GM23248 (cell line): ENCODE data around the gene RNF13. TPM values are rescaled to one million over a fixed set of nuclear protein-coding genes. Genes with fewer than 3 reads are reported as not detected.

ENCODE experiments used
- DNase-seq: peaks from one replicate; pipeline ENCODE4 v3.0.0-alpha.2; 2015
- H2AFZ ChIP-seq: fragments of 200-600 bp; sonication (generic); 2 replicates; pipeline ENCODE4 v1.6.1; 2016; ENCODE audit warnings: antibody characterized with exemption
- H3F3A ChIP-seq: fragments of 200-600 bp; sonication (generic); 2 replicates; pipeline ENCODE4 v1.6.1; 2016; ENCODE audit warnings: mild to moderate bottlenecking, antibody characterized with exemption, mixed run types; ENCODE audit not compliant: insufficient read depth
- H3K27ac ChIP-seq: fragments of 200-600 bp; sonication (generic); 2 replicates; pipeline ENCODE4 v1.5.1; 2016; ENCODE audit warnings: mild to moderate bottlenecking
- H3K27me3 ChIP-seq: fragments of 200-600 bp; sonication (generic); replicated peaks from 2 replicates; pipeline ENCODE4 v1.6.1; 2016; ENCODE audit warnings: mild to moderate bottlenecking; ENCODE audit not compliant: insufficient read depth
- H3K36me3 ChIP-seq: fragments of 200-600 bp; sonication (generic); 2 replicates; pipeline ENCODE4 v1.6.1; 2016; ENCODE audit warnings: low read depth, mild to moderate bottlenecking
- H3K4me1 ChIP-seq: fragments of 200-600 bp; sonication (generic); 2 replicates; pipeline ENCODE4 v1.6.1; 2016; ENCODE audit warnings: mild to moderate bottlenecking; ENCODE audit not compliant: insufficient read depth
- H3K4me2 ChIP-seq: fragments of 200-600 bp; sonication (generic); one replicate; pipeline ENCODE4 v1.6.1; 2016; ENCODE audit warnings: mild to moderate bottlenecking; ENCODE audit not compliant: unreplicated experiment
- H3K4me3 ChIP-seq: fragments of 200-600 bp; sonication (generic); 2 replicates; pipeline ENCODE4 v1.5.1; 2016; ENCODE audit warnings: mild to moderate bottlenecking
- H3K79me2 ChIP-seq: fragments of 200-600 bp; sonication (generic); 2 replicates; pipeline ENCODE4 v1.6.1; 2016; ENCODE audit warnings: mild to moderate bottlenecking; ENCODE audit not compliant: insufficient read depth
- H3K9ac ChIP-seq: fragments of 200-600 bp; sonication (generic); 2 replicates; pipeline ENCODE4 v1.6.1; 2016; ENCODE audit warnings: mild to moderate bottlenecking
- H3K9me2 ChIP-seq: fragments of 200-600 bp; sonication (generic); 2 replicates; pipeline ENCODE4 v1.6.1; 2016; ENCODE audit warnings: mixed run types, mild to moderate bottlenecking, moderate library complexity; ENCODE audit not compliant: insufficient read depth
- H3K9me3 ChIP-seq: fragments of 200-600 bp; sonication (generic); one replicate; pipeline ENCODE4 v1.6.1; 2017; ENCODE audit warnings: low read depth
- H4K20me1 ChIP-seq: fragments of 200-600 bp; sonication (generic); 2 replicates; pipeline ENCODE4 v1.6.0; 2016; ENCODE audit not compliant: insufficient read depth
- EZH2 ChIP-seq: fragments of 200-600 bp; sonication (generic); IDR thresholded peaks from 2 replicates; pipeline ENCODE4 v1.6.1; 2018; ENCODE audit warnings: antibody characterized with exemption, mild to moderate bottlenecking; ENCODE audit not compliant: insufficient read depth, poor library complexity, severe bottlenecking
- EZH2phosphoT487 ChIP-seq: fragments of 200-600 bp; sonication (generic); IDR thresholded peaks from 2 replicates; pipeline ENCODE4 v1.6.1; 2018; ENCODE audit warnings: antibody characterized with exemption, moderate library complexity, mild to moderate bottlenecking, low read depth; ENCODE audit not compliant: insufficient read depth
- WGBS, 2 experiments: methylation state at CpG; one replicate each; pipeline ENCODE4 v1.1.6; 2015 to 2017; ENCODE audit warnings: low lambda C conversion rate in 2 of 2, low coverage in 1 of 2; ENCODE audit errors: missing lambda C conversion rate in 2 of 2; 5-methylcytosine and 5-hydroxymethylcytosine counted together
- in situ Hi-C: fragments of 300-500 bp; cut with MboI; formaldehyde crosslinking; loops from 2 replicates; pipeline ENCODE4 v1.15.0; 2020
- polyA plus RNA-seq: library from polyadenylated mRNA; unstranded; fragments of >200 nt; fragmentation: Nextera tagmentation; extraction: Ambion mirVana; gene quantifications from 2 replicates; pipeline ENCODE4 v1.2.1, GENCODE V29; 2016
- total RNA-seq: library from RNA; depleted of rRNA; stranded (reverse); fragments of >200 nt; shearing (Covaris generic); gene quantifications from 2 replicates; pipeline ENCODE4 v1.2.3, GENCODE V29; 2014

Gene RNF13
- total and polyA plus RNA-seq, 2 experiments from 2014 or later, result 48.7 to 100.0 TPM

- no peaks in the 10 kb centered on the region for H3K36me3 ChIP-seq
- TF ChIP-seq EZH2phosphoT487 (no peak), EZH2 (no peak)
- no peak overlapping the region for H3K9ac ChIP-seq
- H3K4me2 ChIP-seq, result no peak overlapping the region
- H3K4me1 ChIP-seq, result peaks cover 17% of the 10 kb centered on the region
- peak overlapping the region; percentile 64; the same call in 1 of the 2 replicates for H2AFZ ChIP-seq
- in situ Hi-C loops, result no loop called here
- H3K9me3 ChIP-seq, result no peaks in the 10 kb centered on the region
- H3K27ac ChIP-seq, result peak overlapping the region; percentile 44
- no peaks in the 10 kb centered on the region for H3K9me2 ChIP-seq
- H3K27me3 ChIP-seq, result no peaks in the 10 kb centered on the region
- no peak overlapping the region for H3K4me3 ChIP-seq
- no peaks in the 10 kb centered on the region for H3K79me2 ChIP-seq
- H4K20me1 ChIP-seq, result no peaks in the 10 kb centered on the region
- 50 to 51% methylated on average over 3 of the region's 3 CpGs for WGBS, 2 experiments
- DNase-seq, result no peak
- no peaks in the 10 kb centered on the region for H3F3A ChIP-seq
Observed at GRCh38 chr3:149790698-149791097, 22.3 kb upstream of the RNF13 start.

- no peaks in the 10 kb centered on the region for H4K20me1 ChIP-seq
- H3K36me3 ChIP-seq, result no peaks in the 10 kb centered on the region
- in situ Hi-C loops, result no loop called here
- H3K9me2 ChIP-seq, result no peaks in the 10 kb centered on the region
- 89 to 92% methylated on average over 4 of the region's 4 CpGs for WGBS, 2 experiments
- no peak for DNase-seq
- no peaks in the 10 kb centered on the region for H3K79me2 ChIP-seq
- H3K9me3 ChIP-seq, result no peaks in the 10 kb centered on the region
- no peak within 1 kb of the TSS for H3K4me3 ChIP-seq
- no peak within 1 kb of the TSS for H3K27ac ChIP-seq
- H2AFZ ChIP-seq, result no peak within 1 kb of the TSS; the same call in 1 of the 2 replicates
- no peak for TF ChIP-seq EZH2
- TF ChIP-seq EZH2phosphoT487, result no peak
- H3K9ac ChIP-seq, result no peak within 1 kb of the TSS
- peaks cover 17% of the 10 kb centered on the region for H3K4me1 ChIP-seq
- H3K27me3 ChIP-seq, result no peaks in the 10 kb centered on the region
- H3F3A ChIP-seq, result no peaks in the 10 kb centered on the region
- H3K4me2 ChIP-seq, result no peak within 1 kb of the TSS
Observed at GRCh38 chr3:149792452-149793270, 20.4 kb upstream of the RNF13 start, which contains the start of gene ANKUB1. TSS of gene ANKUB1 (minus strand) at chr3:149792554. CDS start at chr3:149792366, 188 bp downstream.

- DNase-seq, result no peak
- WGBS, 2 experiments, result 85 to 91% methylated on average over 1 of the region's 1 CpG
Observed at GRCh38 chr3:149796026-149796425, 17.0 kb upstream of the RNF13 start.

GRCh38 chr3:149800693-149801092 lies 12.3 kb upstream of the RNF13 start:
- no peaks in the 10 kb centered on the region for H3K36me3 ChIP-seq
- DNase-seq, result no peak
- in situ Hi-C loops, result no loop called here
- H3K27me3 ChIP-seq, result no peaks in the 10 kb centered on the region
- no peaks in the 10 kb centered on the region for H3F3A ChIP-seq
- no peak overlapping the region for H3K4me3 ChIP-seq
- H3K9ac ChIP-seq, result no peak overlapping the region
- TF ChIP-seq EZH2phosphoT487 (no peak), EZH2 (no peak)
- no peaks in the 10 kb centered on the region for H3K9me3 ChIP-seq
- H3K9me2 ChIP-seq, result no peaks in the 10 kb centered on the region
- 75 to 77% methylated on average over 8 of the region's 8 CpGs for WGBS, 2 experiments
- no peaks in the 10 kb centered on the region for H3K79me2 ChIP-seq
- no peaks in the 10 kb centered on the region for H4K20me1 ChIP-seq
- H3K27ac ChIP-seq, result no peak overlapping the region
- H2AFZ ChIP-seq, result no peak overlapping the region
- no peak overlapping the region for H3K4me2 ChIP-seq
- H3K4me1 ChIP-seq, result no peaks in the 10 kb centered on the region

More at GRCh38 chr3:149796026-149796425, 17.0 kb upstream of the RNF13 start:
- no peaks in the 10 kb centered on the region for H3K79me2 ChIP-seq
- no peaks in the 10 kb centered on the region for H3K27me3 ChIP-seq
- H2AFZ ChIP-seq, result no peak overlapping the region
- no peak overlapping the region for H3K4me2 ChIP-seq
- no peak overlapping the region for H3K4me3 ChIP-seq
- peaks cover 1% of the 10 kb centered on the region; the same call in 1 of the 2 replicates for H3K4me1 ChIP-seq
- no peak for TF ChIP-seq EZH2
- no peak for TF ChIP-seq EZH2phosphoT487
- H3K9ac ChIP-seq, result no peak overlapping the region
- H3K9me2 ChIP-seq, result no peaks in the 10 kb centered on the region
- no peak overlapping the region for H3K27ac ChIP-seq
- no peaks in the 10 kb centered on the region for H4K20me1 ChIP-seq
- H3F3A ChIP-seq, result no peaks in the 10 kb centered on the region
- H3K9me3 ChIP-seq, result no peaks in the 10 kb centered on the region
- in situ Hi-C loops, result no loop called here
- H3K36me3 ChIP-seq, result no peaks in the 10 kb centered on the region
